Loucy (cell line): ENCODE data around the gene POU4F3.

Source experiments
- H2AFZ ChIP-seq: fragments of 200-600 bp; sonication (generic); 2 replicates; pipeline ENCODE4 v1.6.0; 2016; ENCODE audit warnings: antibody characterized with exemption, mild to moderate bottlenecking, low read length, moderate library complexity
- H3F3A ChIP-seq: fragments of 200-600 bp; 2 replicates; pipeline ENCODE4 v1.6.0; 2016; ENCODE audit warnings: antibody characterized with exemption, low read depth, mild to moderate bottlenecking
- H3K27me3 ChIP-seq: fragments of 200-600 bp; sonication (generic); 2 replicates; pipeline ENCODE4 v1.6.1; 2014; ENCODE audit warnings: low read length, mild to moderate bottlenecking; ENCODE audit not compliant: insufficient read depth, poor library complexity, severe bottlenecking
- H3K36me3 ChIP-seq: fragments of 200-600 bp; sonication (generic); 2 replicates; pipeline ENCODE4 v1.6.1; 2016; ENCODE audit warnings: low read length; ENCODE audit not compliant: insufficient read depth
- H3K4me1 ChIP-seq: fragments of 200-600 bp; sonication (generic); 2 replicates; pipeline ENCODE4 v1.5.1; 2014; ENCODE audit warnings: low read length, mild to moderate bottlenecking; ENCODE audit not compliant: insufficient read depth, poor library complexity, severe bottlenecking
- H3K4me2 ChIP-seq: fragments of 200-600 bp; sonication (generic); 2 replicates; pipeline ENCODE4 v1.6.0; 2014; ENCODE audit warnings: antibody characterized with exemption, low read length, low read depth, mild to moderate bottlenecking; ENCODE audit not compliant: poor library complexity, severe bottlenecking
- H3K4me3 ChIP-seq: fragments of 200-600 bp; sonication (generic); 2 replicates; pipeline ENCODE4 v1.5.1; 2014; ENCODE audit warnings: low read length, mild to moderate bottlenecking, mixed read lengths; ENCODE audit not compliant: poor library complexity, severe bottlenecking
- H3K79me2 ChIP-seq: fragments of 200-600 bp; sonication (generic); 2 replicates; pipeline ENCODE4 v1.6.1; 2014; ENCODE audit warnings: low read length; ENCODE audit not compliant: insufficient read depth
- H3K9ac ChIP-seq: fragments of 200-600 bp; sonication (generic); 2 replicates; pipeline ENCODE4 v1.6.0; 2014; ENCODE audit warnings: mild to moderate bottlenecking, low read depth, low read length, moderate library complexity; ENCODE audit not compliant: poor library complexity, severe bottlenecking
- H3K9me2 ChIP-seq: fragments of 200-600 bp; sonication (generic); replicated peaks from 2 replicates; pipeline ENCODE4 v1.6.1; 2016; ENCODE audit warnings: low read depth, low read length, mixed read lengths
- H3K9me3 ChIP-seq: fragments of 200-600 bp; sonication (generic); 2 replicates; pipeline ENCODE4 v1.6.1; 2014; ENCODE audit warnings: mild to moderate bottlenecking, antibody characterized with exemption, low read length, low read depth; ENCODE audit not compliant: insufficient read depth
- H4K20me1 ChIP-seq: fragments of 200-600 bp; sonication (generic); 2 replicates; pipeline ENCODE4 v1.6.0; 2014; ENCODE audit warnings: antibody characterized with exemption, low read length, mild to moderate bottlenecking; ENCODE audit not compliant: insufficient read depth, poor library complexity, severe bottlenecking
- CTCF ChIP-seq: fragments of 200-600 bp; sonication (generic); conservative IDR thresholded peaks from 2 replicates; pipeline ENCODE4 v1.5.1; 2014; ENCODE audit warnings: mild to moderate bottlenecking, antibody characterized with exemption, low read length
- EZH2phosphoT487 ChIP-seq: fragments of 200-600 bp; IDR thresholded peaks from 2 replicates; pipeline ENCODE4 v1.6.1; 2018; ENCODE audit warnings: antibody characterized with exemption, mild to moderate bottlenecking, moderate library complexity, borderline replicate concordance

POU4F3 gene

DNA sequence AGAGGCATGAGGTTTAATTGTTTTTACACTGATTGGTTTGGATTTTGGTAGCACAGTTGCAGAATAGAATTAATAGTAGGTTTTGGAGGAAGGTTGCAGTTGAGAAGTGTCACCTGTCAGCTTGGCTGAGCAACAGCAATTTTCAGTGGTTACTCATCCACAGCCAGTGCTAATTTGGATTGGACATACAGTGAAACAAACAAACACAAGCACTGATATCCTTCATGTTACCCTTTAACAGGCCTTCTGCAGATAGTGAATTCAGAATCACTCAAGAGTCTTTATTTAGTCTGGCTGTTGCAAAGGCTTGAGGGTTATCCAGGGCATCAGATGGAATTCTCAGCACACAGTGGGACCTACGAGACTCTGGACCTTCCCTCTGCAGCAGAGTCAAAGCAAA lies 31.8 kb upstream of the POU4F3 start:
- H3K27me3 ChIP-seq = no peaks in the 10 kb centered on the region
- TF ChIP-seq EZH2phosphoT487 = no peak
- H3K36me3 ChIP-seq = no peaks in the 10 kb centered on the region
- H3F3A ChIP-seq = no peaks in the 10 kb centered on the region
- no peaks in the 10 kb centered on the region for H3K9me2 ChIP-seq
- no peaks in the 10 kb centered on the region for H3K9me3 ChIP-seq
- no peak overlapping the region for H2AFZ ChIP-seq
- no peaks in the 10 kb centered on the region for H3K4me1 ChIP-seq
- H3K9ac ChIP-seq = no peak overlapping the region
- no peaks in the 10 kb centered on the region for H3K79me2 ChIP-seq
- no peaks in the 10 kb centered on the region for H4K20me1 ChIP-seq
- no peak overlapping the region for H3K4me3 ChIP-seq
- no peak overlapping the region for H3K4me2 ChIP-seq

- TF ChIP-seq EZH2phosphoT487 = no peak
- no peak for TF ChIP-seq CTCF
- Histone ChIP-seq H3K4me2 (no peak overlapping the region), H3K9ac (no peak overlapping the region)
These were observed 30.8 kb upstream of the POU4F3 start for GRCh38 chr5:146307796-146308195.

DNA sequence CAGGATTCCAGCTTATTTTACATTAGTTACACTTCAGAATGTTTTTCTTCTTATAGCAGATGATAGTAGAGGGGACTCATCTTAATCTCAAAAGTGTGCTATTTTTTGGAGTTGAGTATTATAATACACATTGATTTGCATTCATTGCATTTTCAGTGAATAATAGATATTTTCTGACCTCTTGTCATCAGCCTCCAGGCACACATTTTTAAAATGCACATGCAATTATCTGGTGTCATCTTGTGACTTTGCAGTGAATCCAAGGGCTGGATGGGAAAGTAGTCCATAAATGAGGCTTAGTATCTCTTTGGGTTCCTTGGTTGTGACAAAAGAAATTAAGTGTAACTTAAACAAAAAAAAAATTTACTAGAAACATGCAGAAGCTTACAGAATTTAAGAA lies 28.1 kb upstream of the POU4F3 start:
- Histone ChIP-seq H3K9me3 (no peaks in the 10 kb centered on the region), H4K20me1 (no peaks in the 10 kb centered on the region), H3K9me2 (no peaks in the 10 kb centered on the region), H3K79me2 (no peaks in the 10 kb centered on the region), H2AFZ (no peak overlapping the region), H3K36me3 (no peaks in the 10 kb centered on the region), H3K27me3 (no peaks in the 10 kb centered on the region), H3K4me3 (no peak overlapping the region), H3K4me1 (peaks cover 7% of the 10 kb centered on the region), H3F3A (no peaks in the 10 kb centered on the region), H3K4me2 (no peak overlapping the region), H3K9ac (no peak overlapping the region)
- TF ChIP-seq CTCF (no peak), EZH2phosphoT487 (no peak)

More at GRCh38 chr5:146307796-146308195, 30.8 kb upstream of the POU4F3 start:
- no peak overlapping the region for H2AFZ ChIP-seq
- peaks cover 2% of the 10 kb centered on the region for H3K4me1 ChIP-seq
- H3F3A ChIP-seq = no peaks in the 10 kb centered on the region
- H3K79me2 ChIP-seq = no peaks in the 10 kb centered on the region
- no peaks in the 10 kb centered on the region for H3K36me3 ChIP-seq
- H3K9me2 ChIP-seq = no peaks in the 10 kb centered on the region
- no peaks in the 10 kb centered on the region for H4K20me1 ChIP-seq
- H3K9me3 ChIP-seq = no peaks in the 10 kb centered on the region
- H3K27me3 ChIP-seq = no peaks in the 10 kb centered on the region
- no peak overlapping the region for H3K4me3 ChIP-seq

DNA sequence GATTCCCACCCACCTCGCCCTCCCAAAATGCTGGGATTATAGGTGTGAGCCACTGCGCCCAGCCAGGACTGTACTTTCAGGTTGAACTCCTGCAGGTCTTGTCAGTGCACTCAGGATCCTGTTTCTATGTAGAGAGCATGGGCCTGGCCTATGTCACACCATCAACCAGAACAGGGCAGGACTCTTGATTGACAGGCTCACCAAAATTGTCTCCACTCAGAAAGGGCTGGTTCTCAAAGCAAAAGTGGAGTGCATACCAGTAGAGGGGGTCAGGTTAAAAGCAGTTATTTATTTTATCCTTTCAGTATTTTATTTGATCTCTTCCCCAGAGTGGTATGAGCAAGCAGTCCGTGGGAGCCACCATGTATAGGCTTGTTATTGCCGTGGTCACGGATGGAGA lies 27.4 kb upstream of the POU4F3 start:
- no peak overlapping the region for H3K4me3 ChIP-seq
- H3K9me2 ChIP-seq = no peaks in the 10 kb centered on the region
- H3K9ac ChIP-seq = no peak overlapping the region
- no peaks in the 10 kb centered on the region for H3K9me3 ChIP-seq
- H3K4me2 ChIP-seq = no peak overlapping the region
- no peaks in the 10 kb centered on the region for H4K20me1 ChIP-seq
- H3K79me2 ChIP-seq = no peaks in the 10 kb centered on the region
- H3F3A ChIP-seq = no peaks in the 10 kb centered on the region
- no peak overlapping the region for H2AFZ ChIP-seq
- no peaks in the 10 kb centered on the region for H3K36me3 ChIP-seq
- H3K4me1 ChIP-seq = peaks cover 10% of the 10 kb centered on the region
- no peaks in the 10 kb centered on the region for H3K27me3 ChIP-seq
- TF ChIP-seq CTCF = no peak
